H7 (cell line): Measurements from ENCODE around the gene REEP3. TPM values are rescaled to one million over a fixed set of nuclear protein-coding genes. Genes with fewer than 3 reads are reported as not detected.

Experiments
- DNase-seq: peaks from one replicate; pipeline ENCODE4 v3.0.0; 2012
- H3K27me3 ChIP-seq: 2 replicates; pipeline ENCODE4 v1.6.0; 2011; ENCODE audit warnings: mild to moderate bottlenecking, low read length; ENCODE audit not compliant: control insufficient read depth, insufficient read depth
- H3K36me3 ChIP-seq: replicated peaks from 2 replicates; pipeline ENCODE4 v1.5.1; 2011; ENCODE audit warnings: low read length; ENCODE audit not compliant: control insufficient read depth, insufficient read depth
- H3K4me3 ChIP-seq: 2 replicates; pipeline ENCODE4 v1.5.1; 2011; ENCODE audit warnings: low read depth, mild to moderate bottlenecking, control low read depth, low read length, moderate library complexity; ENCODE audit not compliant: insufficient read depth
- total RNA-seq: library from RNA; depleted of rRNA; stranded (reverse); fragments of >200 nt; shearing (Covaris generic); gene quantifications from 2 replicates; pipeline ENCODE4 v1.2.3, GENCODE V29; 2014

Gene REEP3
- total RNA-seq, 1 experiment from 2014 or later: 16.1 TPM

DNA sequence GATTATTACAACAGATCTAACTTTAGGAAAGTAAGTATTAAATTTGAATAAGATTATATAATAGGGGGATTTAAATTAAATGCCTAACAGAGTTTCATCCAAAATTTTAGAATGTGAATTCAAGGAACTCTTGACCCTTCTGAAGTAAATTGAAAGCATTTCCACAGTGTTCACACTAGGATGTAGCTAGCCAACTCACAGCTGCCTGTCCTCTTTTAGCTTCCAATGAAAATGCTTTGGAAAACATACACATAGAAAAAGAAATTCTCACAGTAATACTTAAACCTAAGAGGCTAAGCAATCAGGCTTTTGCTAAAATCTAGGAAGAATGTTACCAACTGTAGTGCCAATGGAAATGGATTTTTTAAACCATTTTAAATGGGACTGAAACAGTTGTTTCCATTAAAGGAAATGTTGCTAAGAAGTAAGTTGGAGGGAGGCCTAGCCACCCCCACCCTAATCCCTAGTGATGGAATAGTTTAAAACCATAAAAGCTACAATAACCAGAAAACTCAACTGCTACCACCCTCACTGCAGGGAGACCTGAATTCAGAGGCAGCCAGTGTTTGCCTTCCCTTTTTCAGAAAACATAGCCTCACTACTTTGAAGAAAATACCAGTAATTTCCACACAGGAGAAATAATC is 58.3 kb downstream of the REEP3 start:
- no peak for DNase-seq
- no peak overlapping the region for H3K4me3 ChIP-seq
- no peaks in the 10 kb centered on the region for H3K27me3 ChIP-seq
- H3K36me3 ChIP-seq: peaks cover 1% of the 10 kb centered on the region

DNA sequence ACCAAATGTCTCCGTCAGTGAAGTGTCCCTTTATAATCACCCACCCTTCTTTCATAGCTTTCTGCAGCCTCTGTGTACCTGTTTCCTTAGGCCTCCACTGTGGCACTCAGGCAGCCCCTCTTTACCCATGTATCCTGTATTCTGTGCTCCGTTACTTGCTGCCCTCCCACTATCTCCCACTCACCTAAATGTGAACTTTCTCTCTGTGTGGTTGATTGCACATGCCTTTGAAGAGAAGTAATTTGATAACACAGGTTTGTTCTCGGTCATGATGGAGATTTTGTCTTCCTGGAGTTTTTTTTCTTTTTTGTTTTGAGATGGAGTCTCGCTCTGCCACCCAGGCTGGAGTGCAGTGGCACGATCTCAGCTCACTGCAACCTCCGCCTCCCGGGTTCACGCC is 61.5 kb downstream of the REEP3 start:
- DNase-seq: no peak
- H3K4me3 ChIP-seq: no peak overlapping the region
- H3K27me3 ChIP-seq: no peaks in the 10 kb centered on the region
- H3K36me3 ChIP-seq: no peaks in the 10 kb centered on the region; the same call in 1 of the 2 replicates

DNA sequence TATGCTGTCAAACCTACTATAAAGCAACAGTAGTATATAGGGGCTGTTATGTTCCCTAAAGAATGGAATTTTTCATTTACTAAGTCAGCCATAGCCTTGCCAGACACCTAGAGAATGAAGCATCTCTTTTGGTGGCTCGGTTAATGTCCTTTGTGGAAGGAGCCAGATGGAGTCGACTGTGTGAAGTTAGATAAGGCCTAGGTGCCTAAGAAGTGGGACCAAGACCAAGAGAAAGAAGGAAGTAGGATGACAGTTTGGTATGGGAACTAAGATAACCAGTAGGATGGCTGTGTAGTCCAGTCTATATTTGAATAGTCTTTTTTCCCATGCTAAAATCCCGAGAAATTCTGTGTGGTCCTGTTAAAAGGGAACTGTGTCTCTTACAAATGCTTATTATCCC is 62.2 kb downstream of the REEP3 start:
- Histone ChIP-seq H3K36me3 (no peaks in the 10 kb centered on the region; the same call in 1 of the 2 replicates), H3K4me3 (no peak overlapping the region), H3K27me3 (no peaks in the 10 kb centered on the region)
- no peak for DNase-seq

DNA sequence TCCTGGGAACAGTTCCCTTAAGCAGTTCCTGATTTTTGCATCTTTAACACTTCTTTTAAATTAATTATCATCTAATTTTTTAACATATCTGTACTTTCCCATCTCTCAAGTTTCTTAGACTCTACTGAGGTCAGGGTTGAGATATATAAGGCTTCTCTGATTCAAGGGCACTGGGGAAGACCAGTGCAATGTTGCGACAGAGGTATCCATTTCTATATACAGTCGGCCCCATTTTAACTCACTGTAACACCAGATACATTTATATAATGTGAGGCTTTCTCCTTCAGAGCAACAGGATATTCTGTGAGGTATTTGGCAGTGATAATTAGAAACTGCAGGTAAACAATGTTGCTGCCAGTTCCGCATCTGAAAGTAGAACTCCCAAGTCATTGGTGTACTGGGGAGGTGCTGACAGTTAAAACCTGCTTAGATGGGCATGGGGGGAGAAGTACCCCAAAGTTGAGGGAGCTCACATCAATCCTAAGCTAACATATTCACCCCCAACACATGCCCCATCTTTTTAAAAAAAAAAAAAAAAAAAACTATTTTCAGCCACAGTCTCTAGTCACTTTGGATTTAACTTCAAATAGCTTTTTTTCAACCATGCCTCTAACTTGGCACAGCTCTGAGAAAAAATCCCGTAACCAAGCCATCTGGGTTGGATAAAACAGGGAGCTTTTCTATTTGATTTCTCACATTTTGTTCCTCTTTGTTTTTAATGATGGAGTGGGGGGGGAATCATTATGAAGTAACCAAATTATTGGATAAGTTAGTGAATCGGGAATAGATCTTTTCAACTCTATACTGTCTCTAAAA is 62.9 kb downstream of the REEP3 start:
- DNase-seq: no peak
- H3K4me3 ChIP-seq: no peak overlapping the region
- no peaks in the 10 kb centered on the region; the same call in 1 of the 2 replicates for H3K36me3 ChIP-seq
- H3K27me3 ChIP-seq: no peaks in the 10 kb centered on the region

DNA sequence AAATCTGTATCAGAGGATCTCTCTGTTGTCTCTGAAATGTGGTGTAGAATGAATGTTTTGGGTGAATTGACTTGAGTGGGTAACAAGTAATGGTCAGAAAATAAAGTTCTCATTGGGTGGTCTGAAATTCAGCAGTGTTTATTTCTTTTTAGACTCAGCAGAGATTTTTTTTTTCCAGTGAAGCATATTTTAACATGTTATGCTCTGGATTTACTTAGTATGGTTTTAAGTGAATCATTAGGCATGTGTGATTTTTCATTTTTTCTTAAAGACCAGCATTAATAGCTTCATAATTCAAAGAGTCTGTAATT is 63.5 kb downstream of the REEP3 start:
- Histone ChIP-seq H3K4me3 (no peak overlapping the region), H3K27me3 (no peaks in the 10 kb centered on the region)
- no peak for DNase-seq

DNA sequence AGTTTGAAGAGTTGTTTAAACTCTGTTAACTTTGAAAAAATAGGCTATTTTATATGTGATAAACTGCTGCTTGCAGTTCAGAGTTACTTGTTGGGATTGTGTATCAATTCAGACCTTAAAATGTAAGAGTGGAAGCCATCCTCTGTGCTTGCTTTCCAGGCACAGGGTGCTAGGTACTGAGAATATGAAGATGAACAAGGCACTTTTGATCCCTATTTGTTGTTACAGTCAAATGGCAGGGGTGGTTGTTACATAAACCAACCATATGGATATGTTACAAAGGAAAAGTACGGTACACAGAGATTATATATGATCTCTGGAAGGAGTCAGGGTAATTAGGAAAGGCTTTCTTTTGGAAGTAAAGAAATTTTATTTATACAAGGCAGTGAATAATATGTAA is 63.8 kb downstream of the REEP3 start:
- Histone ChIP-seq H3K4me3 (no peak overlapping the region), H3K36me3 (no peaks in the 10 kb centered on the region; the same call in 1 of the 2 replicates), H3K27me3 (no peaks in the 10 kb centered on the region)
- no peak for DNase-seq

More for the DNA sequence above, 63.5 kb downstream of the REEP3 start:
- H3K36me3 ChIP-seq: no peaks in the 10 kb centered on the region; the same call in 1 of the 2 replicates

DNA sequence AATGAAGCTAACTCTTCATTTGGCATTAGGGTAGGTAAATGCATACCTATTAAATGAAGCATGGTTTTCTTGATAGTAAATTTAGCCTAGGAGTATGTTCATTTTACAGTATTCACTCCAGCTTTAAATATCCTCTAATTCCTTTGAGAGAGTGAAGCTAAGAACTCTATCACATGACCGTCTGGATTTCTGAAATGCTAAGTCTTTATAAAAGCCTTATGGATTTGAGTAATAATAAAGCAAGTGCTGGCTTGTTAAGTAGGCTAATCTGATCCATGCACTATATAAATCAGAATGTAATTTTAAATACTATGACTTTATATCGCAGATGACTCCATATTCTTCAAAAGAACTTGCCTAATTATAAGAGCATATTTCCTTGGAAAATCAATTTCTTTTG is 64.8 kb downstream of the REEP3 start:
- Histone ChIP-seq H3K4me3 (no peak overlapping the region), H3K36me3 (no peaks in the 10 kb centered on the region; the same call in 1 of the 2 replicates), H3K27me3 (no peaks in the 10 kb centered on the region)
- DNase-seq: no peak

DNA sequence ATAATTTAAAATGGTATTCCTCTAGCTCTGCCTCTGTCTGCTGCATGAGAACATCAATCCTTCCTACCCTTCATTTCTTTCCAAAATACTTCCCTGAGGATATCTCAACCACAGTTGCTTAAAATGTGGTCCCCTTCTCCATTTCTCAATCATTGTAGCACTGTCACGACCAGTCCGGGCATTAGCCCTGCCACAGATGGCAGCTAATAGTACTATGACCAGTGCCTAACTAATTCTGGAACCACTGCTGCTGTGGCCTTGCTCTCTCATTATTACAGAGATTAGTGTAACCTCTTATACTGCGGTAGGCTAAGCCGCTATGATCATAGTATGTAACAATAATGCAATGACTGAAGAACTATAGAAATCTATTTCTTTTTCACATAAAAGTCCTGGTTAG is 66.0 kb downstream of the REEP3 start:
- Histone ChIP-seq H3K4me3 (no peak overlapping the region), H3K27me3 (no peaks in the 10 kb centered on the region), H3K36me3 (no peaks in the 10 kb centered on the region)
- no peak for DNase-seq

DNA sequence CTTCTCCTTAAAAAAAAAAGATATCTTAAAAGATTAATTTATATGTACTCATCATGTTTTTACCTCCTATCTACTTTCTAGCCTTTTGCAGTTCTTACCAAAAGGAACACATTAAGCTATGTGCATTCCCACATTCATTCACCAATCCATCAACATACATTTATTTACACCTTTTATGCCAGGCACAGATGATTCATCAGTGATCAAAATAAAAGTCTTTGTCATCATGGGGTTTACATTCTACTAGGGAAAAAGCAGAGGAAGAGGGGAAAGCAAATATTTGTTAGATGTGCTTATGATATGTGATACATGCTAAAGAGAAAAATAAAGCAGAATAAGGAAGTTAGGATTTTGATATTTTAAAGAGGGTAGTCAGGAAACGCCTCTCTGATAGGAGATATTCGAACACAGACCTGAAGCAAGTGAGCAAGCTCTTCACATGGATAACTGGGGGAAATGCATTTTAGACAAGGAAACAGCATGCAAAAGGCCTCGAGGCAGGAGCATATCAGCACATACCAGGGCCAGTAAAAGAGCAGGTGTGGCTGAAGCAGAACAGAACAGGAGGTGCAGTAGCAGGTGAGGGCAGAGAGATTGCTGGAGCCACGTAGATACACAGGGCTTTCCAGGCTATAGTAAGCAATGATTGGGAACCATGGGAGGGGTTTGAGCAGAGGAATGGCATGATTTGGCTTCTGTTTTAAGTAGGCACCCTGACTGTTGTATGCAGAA is 67.4 kb downstream of the REEP3 start:
- Histone ChIP-seq H3K4me3 (no peak overlapping the region), H3K36me3 (no peaks in the 10 kb centered on the region)

DNA sequence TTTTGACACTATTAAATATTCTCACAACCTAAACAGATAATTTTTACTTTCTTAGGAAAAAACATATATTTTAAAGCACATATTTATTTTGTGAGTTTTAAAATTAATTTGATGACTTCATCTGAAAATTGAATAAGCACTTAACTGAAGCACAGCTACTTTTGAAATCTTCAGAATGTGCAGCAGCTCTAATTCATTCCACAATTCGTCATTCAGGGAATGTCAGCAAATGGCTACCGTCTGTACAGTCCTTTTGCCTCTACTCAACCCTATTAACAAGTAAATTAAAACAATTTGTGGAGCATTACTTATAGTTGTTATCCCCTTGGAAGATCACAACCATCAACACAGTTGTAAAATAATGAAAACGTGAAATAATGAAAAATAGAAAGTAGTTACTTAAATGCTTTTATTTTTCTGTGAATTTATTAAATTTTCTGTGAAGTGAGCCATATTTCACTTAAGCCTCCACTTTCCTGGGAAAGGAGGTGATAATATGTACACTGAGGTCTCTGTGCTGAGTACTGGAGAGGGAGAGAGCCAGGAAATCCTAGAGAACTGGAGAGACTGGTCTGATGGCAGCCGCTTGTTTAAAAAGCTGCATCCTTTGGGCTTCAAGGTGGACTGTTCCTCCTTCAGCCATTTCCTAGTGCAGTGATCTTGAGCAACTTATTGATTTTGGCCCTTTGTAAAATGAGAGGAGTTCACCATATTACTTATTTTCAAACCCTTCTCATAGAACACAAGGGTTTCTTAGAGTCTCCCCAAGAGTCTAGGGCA is 70.6 kb downstream of the REEP3 start:
- Histone ChIP-seq H3K36me3 (no peaks in the 10 kb centered on the region), H3K4me3 (no peak overlapping the region), H3K27me3 (no peaks in the 10 kb centered on the region)
- no peak for DNase-seq

More for the DNA sequence above, 67.4 kb downstream of the REEP3 start:
- no peaks in the 10 kb centered on the region for H3K27me3 ChIP-seq
- no peak for DNase-seq

DNA sequence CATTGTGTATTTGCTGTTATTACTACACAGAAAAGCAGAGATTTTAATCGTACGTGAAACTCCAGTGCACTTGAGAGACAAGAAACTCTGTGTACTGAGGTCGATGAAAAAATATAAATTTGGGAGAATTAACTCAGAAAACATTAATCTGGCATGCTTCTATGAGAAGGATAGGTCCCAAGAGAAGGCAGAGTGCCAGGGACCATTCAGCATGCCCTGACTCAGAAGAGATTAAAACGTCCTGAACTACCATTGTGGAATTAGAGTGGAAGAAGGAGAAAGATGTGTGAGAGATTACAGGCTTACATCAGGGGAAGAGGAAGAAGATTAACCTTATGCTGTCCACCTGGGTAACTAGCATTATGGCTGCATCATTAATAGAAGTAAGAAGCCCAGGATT is 72.4 kb downstream of the REEP3 start:
- no peak overlapping the region for H3K4me3 ChIP-seq
- H3K27me3 ChIP-seq: no peaks in the 10 kb centered on the region
- no peak for DNase-seq
- no peaks in the 10 kb centered on the region for H3K36me3 ChIP-seq

DNA sequence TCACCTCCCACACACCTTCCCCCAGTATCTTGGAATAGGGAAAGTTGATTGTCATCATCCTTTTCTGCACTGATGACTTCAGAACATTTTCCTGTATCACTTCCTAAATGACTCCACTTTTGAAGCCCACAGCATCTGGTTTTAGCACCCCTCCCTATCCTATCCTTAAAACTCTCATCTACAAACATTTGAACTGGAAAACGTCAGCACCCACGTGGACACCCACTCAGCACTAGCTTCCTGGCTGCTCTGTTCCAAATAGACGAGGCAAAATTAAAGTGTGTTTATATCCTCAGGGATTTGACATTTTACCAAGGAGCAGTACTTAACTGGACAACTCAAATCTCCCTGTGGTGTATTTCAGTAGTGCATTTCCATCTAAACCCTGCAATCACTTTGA is 73.9 kb downstream of the REEP3 start:
- Histone ChIP-seq H3K27me3 (no peaks in the 10 kb centered on the region), H3K36me3 (no peaks in the 10 kb centered on the region), H3K4me3 (no peak overlapping the region)
- no peak for DNase-seq

DNA sequence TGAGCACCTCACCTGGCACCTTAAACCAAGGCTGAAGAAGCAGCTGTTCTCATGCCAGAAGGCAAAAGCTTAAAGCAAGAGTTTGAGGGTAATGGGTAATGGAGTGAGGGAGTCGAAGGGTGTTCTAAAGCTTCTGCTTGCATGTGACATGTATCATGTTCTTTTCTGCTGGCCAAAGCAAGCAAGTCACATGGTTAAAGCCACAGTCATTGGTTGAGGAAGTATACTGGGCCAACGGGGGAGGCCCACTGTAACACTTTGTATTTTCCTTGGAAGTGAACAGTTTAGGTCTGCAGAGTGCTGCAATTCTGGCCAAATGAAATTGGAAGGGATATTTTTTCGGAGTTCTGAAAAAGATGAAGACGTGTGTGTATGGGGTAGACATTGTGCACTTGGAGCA is 75.7 kb downstream of the REEP3 start:
- H3K4me3 ChIP-seq: no peak overlapping the region
- H3K36me3 ChIP-seq: 0 out of 2 replicates have a peak, but pooled peaks cover 2% of the 10 kb centered on the region
- no peak for DNase-seq
- H3K27me3 ChIP-seq: no peaks in the 10 kb centered on the region

DNA sequence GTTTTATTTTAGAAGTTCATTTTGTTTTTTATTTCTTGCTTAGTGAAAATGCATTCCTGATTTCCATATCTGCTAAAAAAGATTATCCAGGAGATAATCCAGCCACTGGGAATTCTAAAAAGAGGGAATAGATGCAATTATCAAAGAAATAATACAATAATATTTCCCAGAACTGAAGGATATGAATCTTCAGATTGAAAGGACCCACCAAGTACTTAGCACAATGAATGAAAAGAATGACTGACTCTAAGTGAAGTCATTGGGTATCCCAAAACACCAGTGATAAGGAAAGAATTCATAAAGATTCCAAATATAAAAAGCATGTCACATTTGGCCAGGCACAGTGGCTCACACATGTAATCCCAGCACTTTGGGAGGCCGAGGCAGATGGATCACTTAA is 79.3 kb downstream of the REEP3 start:
- Histone ChIP-seq H3K27me3 (no peaks in the 10 kb centered on the region), H3K36me3 (0 out of 2 replicates have a peak, but pooled peaks cover 2% of the 10 kb centered on the region), H3K4me3 (no peak overlapping the region)
- DNase-seq: no peak
